RWPE2 (cell line): ENCODE results near the gene C16orf86.

Experiments
- ATAC-seq: fragments of 200-7000 bp; cut with Tn5 transposase; 3 replicates; pipeline ENCODE4 v1.9.1; 2021; ENCODE audit warnings: low read depth
- DNase-seq: peaks from one replicate; pipeline ENCODE4 v3.0.0-alpha.2; 2020; ENCODE audit warnings: low spot score
- H3K27ac ChIP-seq: fragments of 450-650 bp; 2 replicates; pipeline ENCODE4 v1.5.1; 2017; ENCODE audit warnings: mild to moderate bottlenecking; ENCODE audit not compliant: poor library complexity, severe bottlenecking
- H3K27me3 ChIP-seq: fragments of 250-450 bp; sonication (Bioruptor Pico); 2 replicates; pipeline ENCODE4 v1.5.1; 2021; ENCODE audit warnings: mild to moderate bottlenecking, moderate library complexity; ENCODE audit not compliant: insufficient read depth, poor library complexity, severe bottlenecking
- H3K36me3 ChIP-seq: fragments of 250-450 bp; sonication (Bioruptor Pico); 2 replicates; pipeline ENCODE4 v1.5.1; 2020; ENCODE audit warnings: low read depth, mild to moderate bottlenecking, moderate library complexity
- H3K4me1 ChIP-seq: fragments of 250-450 bp; sonication (Bioruptor Pico); 2 replicates; pipeline ENCODE4 v1.5.1; 2021; ENCODE audit warnings: mild to moderate bottlenecking, moderate library complexity; ENCODE audit not compliant: insufficient read depth, poor library complexity, severe bottlenecking
- H3K4me3 ChIP-seq: fragments of 250-450 bp; sonication (Bioruptor Pico); 2 replicates; pipeline ENCODE4 v1.5.1; 2021; ENCODE audit warnings: mild to moderate bottlenecking, moderate library complexity; ENCODE audit not compliant: severe bottlenecking
- H3K9me3 ChIP-seq: fragments of 250-450 bp; sonication (Bioruptor Pico); 2 replicates; pipeline ENCODE4 v1.5.1; 2021; ENCODE audit warnings: mild to moderate bottlenecking, moderate library complexity; ENCODE audit not compliant: severe bottlenecking
- CTCF ChIP-seq: fragments of 450-650 bp; IDR thresholded peaks from one replicate; pipeline ENCODE4 v1.5.1; 2017; ENCODE audit warnings: mild to moderate bottlenecking, moderate library complexity; ENCODE audit not compliant: poor library complexity, severe bottlenecking

C16orf86 gene

GRCh38 chr16:67637625-67638024 is 29.0 kb upstream of the C16orf86 start:
- Histone ChIP-seq H3K27me3 (no peaks in the 10 kb centered on the region), H3K4me1 (no peaks in the 10 kb centered on the region), H3K4me3 (no peak overlapping the region), H3K9me3 (no peaks in the 10 kb centered on the region), H3K27ac (no peak overlapping the region), H3K36me3 (peaks cover 58% of the 10 kb centered on the region)
- DNase-seq: no peak
- TF ChIP-seq CTCF: no peak
- ATAC-seq: no peak

- DNase-seq (no peak), ATAC-seq (peak; percentile 29)
- TF ChIP-seq CTCF: no peak
- H3K9me3 ChIP-seq: no peaks in the 10 kb centered on the region
- H3K36me3 ChIP-seq: peaks cover 22% of the 10 kb centered on the region
- H3K4me3 ChIP-seq: no peak overlapping the region
- H3K4me1 ChIP-seq: no peaks in the 10 kb centered on the region
- peaks cover 19% of the 10 kb centered on the region for H3K27me3 ChIP-seq
- H3K27ac ChIP-seq: no peak overlapping the region
These were observed 24.6 kb upstream of the C16orf86 start for GRCh38 chr16:67641779-67642708.

GRCh38 chr16:67644038-67644437 is 22.6 kb upstream of the C16orf86 start:
- DNase-seq (no peak), ATAC-seq (no peak)
- Histone ChIP-seq H3K4me3 (no peak overlapping the region), H3K27me3 (peaks cover 38% of the 10 kb centered on the region), H3K27ac (no peak overlapping the region), H3K4me1 (no peaks in the 10 kb centered on the region), H3K36me3 (peaks cover 3% of the 10 kb centered on the region), H3K9me3 (no peaks in the 10 kb centered on the region)
- TF ChIP-seq CTCF: no peak

GRCh38 chr16:67645397-67646121 is 21.1 kb upstream of the C16orf86 start:
- Histone ChIP-seq H3K27me3 (peaks cover 53% of the 10 kb centered on the region), H3K9me3 (no peaks in the 10 kb centered on the region), H3K4me3 (no peak overlapping the region), H3K27ac (no peak overlapping the region), H3K4me1 (no peaks in the 10 kb centered on the region), H3K36me3 (no peaks in the 10 kb centered on the region)
- DNase-seq (no peak), ATAC-seq (no peak)
- no peak for TF ChIP-seq CTCF
